K562 (cell line): ENCODE results near the gene LUZP1. TPM values are rescaled to one million over a fixed set of nuclear protein-coding genes. Genes with fewer than 3 reads are reported as not detected.

Source experiments
- ATAC-seq: fragments of 200-7000 bp; cut with Tn5 transposase; 3 replicates; pipeline ENCODE4 v1.9.1; 2020; ENCODE audit warnings: moderate library complexity
- BruUV-seq: library from RNA; stranded (reverse); fragments of 400-500 nt; replicated peaks from 2 replicates; lab custom pipeline; 2021; lab: Mats Ljungman, UMichigan
- CTCF ChIA-PET: fragments of 300-600 bp; formaldehyde crosslinking; extraction: SDS; loops from one replicate; lab custom pipeline; 2021; ENCODE audit warnings: low intra/inter-chr PET ratio; lab: Yijun Ruan, JAX
- POLR2A ChIA-PET: fragments of 300-600, 350-650 bp; sonication (Branson Sonifier 250); formaldehyde crosslinking; extraction: SDS; loops from one replicate; lab custom pipeline; 2021; ENCODE audit warnings: antibody characterized with exemption, inconsistent platforms; lab: Yijun Ruan, JAX
- DNase-seq, 4 experiments: peaks; one replicate each; pipeline versions ENCODE4 v3.0.0 to v3.0.0-alpha.2; 2011 to 2018; ENCODE audit warnings: low spot score in 3 of 4, mixed read lengths in 3 of 4; ENCODE audit errors: extremely low read depth in 1 of 4
- FAIRE-seq: peaks from 2 replicates; lab custom pipeline; 2011; peaks lifted over from hg19 to GRCh38; lab: Jason Lieb, UNC
- H2AFZ ChIP-seq: 2 replicates; pipeline ENCODE4 v1.6.0; 2011; ENCODE audit warnings: low read depth, low read length, control low read depth, inconsistent platforms
- H3K27ac ChIP-seq: fragments of 200-600 bp; 3 replicates; pipeline ENCODE4 v1.8.0; 2011; ENCODE audit warnings: low read depth, mild to moderate bottlenecking, control low read depth, inconsistent platforms, low read length, moderate library complexity, mixed read lengths; ENCODE audit errors: extremely low read depth
- H3K27me3 ChIP-seq, 2 experiments: fragments of 300-600 bp in 1 of 2; 2 replicates in 1 of 2; 3 replicates in 1 of 2; pipeline versions ENCODE4 v1.6.0 to v1.8.0; 2011; ENCODE audit warnings: inconsistent platforms in 2 of 2, low read length in 2 of 2, mild to moderate bottlenecking in 1 of 2, mixed read lengths in 1 of 2, moderate library complexity in 1 of 2; ENCODE audit not compliant: control insufficient read depth in 2 of 2, insufficient read depth in 2 of 2
- H3K36me3 ChIP-seq: fragments of 300-600 bp; 3 replicates; pipeline ENCODE4 v1.8.0; 2011; ENCODE audit warnings: mild to moderate bottlenecking, low read length, inconsistent platforms; ENCODE audit not compliant: control insufficient read depth, insufficient read depth
- H3K4me1 ChIP-seq, 2 experiments: fragments of 200-600 bp in 1 of 2; replicated peaks in 1 of 2; 2 replicates in 1 of 2; 3 replicates in 1 of 2; pipeline versions ENCODE4 v1.5.1 to v1.8.0; 2011; ENCODE audit warnings: inconsistent platforms in 2 of 2, low read length in 2 of 2, mild to moderate bottlenecking in 1 of 2, mixed read lengths in 1 of 2, moderate library complexity in 1 of 2; ENCODE audit not compliant: control insufficient read depth in 2 of 2, insufficient read depth in 2 of 2
- H3K4me2 ChIP-seq: 2 replicates; pipeline ENCODE4 v1.6.1; 2011; ENCODE audit warnings: low read length, control low read depth, inconsistent platforms, mixed read lengths; ENCODE audit not compliant: insufficient read depth
- H3K4me3 ChIP-seq: fragments of 200-600 bp; sonication (generic), shearing (Covaris generic); 2 replicates; pipeline ENCODE4 v1.5.1; 2016; ENCODE audit warnings: control low read depth, inconsistent platforms
- H3K79me2 ChIP-seq: fragments of 200-600 bp; 3 replicates; pipeline ENCODE4 v1.8.0; 2011; ENCODE audit warnings: low read length, inconsistent platforms; ENCODE audit not compliant: control insufficient read depth, insufficient read depth
- H3K9ac ChIP-seq, 2 experiments: 2 replicates each; pipeline versions ENCODE4 v1.6.0 to v1.6.1; 2011; ENCODE audit warnings: low read depth in 2 of 2, low read length in 2 of 2, control low read depth in 1 of 2, inconsistent platforms in 1 of 2, mild to moderate bottlenecking in 1 of 2, mixed read lengths in 1 of 2; ENCODE audit not compliant: insufficient read depth in 1 of 2
- H3K9me1 ChIP-seq: one replicate; pipeline ENCODE4 v1.6.0; 2011; ENCODE audit warnings: inconsistent platforms, mild to moderate bottlenecking, low read length, moderate library complexity; ENCODE audit not compliant: control insufficient read depth, insufficient read depth
- H3K9me3 ChIP-seq: replicated peaks from 2 replicates; pipeline ENCODE4 v1.5.1; 2011; ENCODE audit warnings: low read depth, low read length, inconsistent platforms; ENCODE audit not compliant: control insufficient read depth, insufficient read depth
- H4K20me1 ChIP-seq: replicated peaks from 2 replicates; pipeline ENCODE4 v1.6.1; 2011; ENCODE audit warnings: low read length, inconsistent platforms, mixed read lengths; ENCODE audit not compliant: control insufficient read depth, insufficient read depth
- CBX3 ChIP-seq, 2 experiments: IDR thresholded peaks; 1 replicate in 1 of 2; 2 replicates in 1 of 2; pipeline ENCODE4 v1.6.1; 2012; ENCODE audit warnings: inconsistent platforms in 2 of 2, low read length in 2 of 2, borderline replicate concordance in 1 of 2, control low read depth in 1 of 2
- EZH2 ChIP-seq: IDR thresholded peaks from 2 replicates; pipeline ENCODE4 v1.6.1; 2012; ENCODE audit warnings: low read depth, mild to moderate bottlenecking, inconsistent platforms, low read length, borderline replicate concordance
- FUS ChIP-seq: fragments of 200-400 bp; formaldehyde crosslinking; optimal IDR thresholded peaks from 2 replicates; pipeline ENCODE3; 2017; ENCODE audit warnings: low read depth, low read length
- KLF10 ChIP-seq: fragments of 250-450 bp; sonication (Bioruptor Pico); IDR thresholded peaks from 2 replicates; pipeline ENCODE4 v1.6.1; 2021; ENCODE audit warnings: matching md5 sums
- PHTF2 ChIP-seq: fragments of 250-450 bp; sonication (Bioruptor Pico); IDR thresholded peaks from 2 replicates; pipeline ENCODE4 v1.5.0; 2021; ENCODE audit warnings: mild to moderate bottlenecking
- SMARCC2 ChIP-seq: fragments of 450-650 bp; IDR thresholded peaks from 2 replicates; pipeline ENCODE4 v1.6.1; 2017; ENCODE audit warnings: antibody characterized with exemption, moderate library complexity, mild to moderate bottlenecking, low read depth
- ZKSCAN8 ChIP-seq: fragments of 200-800 bp; sonication (Bioruptor generic); IDR thresholded peaks from 2 replicates; pipeline ENCODE4 v1.6.1; 2016; ENCODE audit warnings: missing genetic modification characterization, missing compliant biosample characterization
- ZNF717 ChIP-seq: fragments of 250-450 bp; sonication (Bioruptor Pico); IDR thresholded peaks from 2 replicates; pipeline ENCODE4 v1.5.0; 2021
- WGBS: fragments of 100-300 bp; shearing (Covaris generic); methylation state at CpG from one replicate; pipeline ENCODE4 v1.1.6; 2016; ENCODE audit warnings: low coverage, mixed read lengths; ENCODE audit not compliant: insufficient coverage; ENCODE audit errors: missing lambda C conversion rate; 5-methylcytosine and 5-hydroxymethylcytosine counted together
- in situ Hi-C: fragments of 300-500 bp; cut with MboI; formaldehyde crosslinking; loops from 4 replicates; pipeline ENCODE4 v1.15.0; 2018; ENCODE audit warnings: inconsistent platforms, mixed read lengths
- intact Hi-C: fragments of 100-400 bp; cut with micrococcal nuclease; formaldehyde crosslinking; loops from 2 replicates; pipeline ENCODE4 v1.14.2; 2022
- polyA plus RNA-seq, 8 experiments: library from polyadenylated mRNA; depleted of rRNA in 4 of 8; stranded (reverse) in 5 of 8; unstranded in 3 of 8; fragments of >200 nt; fragmentation: Nextera tagmentation in 2 of 8; fragmentation: Illumina TruSeq in 1 of 8; extraction: Ambion mirVana in 2 of 8; extraction: Trizol in 1 of 8; gene quantifications; 2 replicates each; pipeline versions ENCODE4 v1.2.1 to v1.2.3, GENCODE V29; 2011 to 2014; ENCODE audit warnings: inconsistent platforms in 1 of 8, missing spikeins in 1 of 8
- total RNA-seq, 7 experiments: library from RNA; depleted of rRNA in 6 of 7; stranded (reverse); fragments of >200 nt in 6 of 7; fragmentation: Illumina TruSeq in 2 of 7; extraction: Trizol in 2 of 7; gene quantifications; 2 replicates each; pipeline versions ENCODE4 v1.2.1 to v1.2.3, GENCODE V29; 2011 to 2021; ENCODE audit warnings: low replicate concordance in 1 of 7
- TF ChIP-seq, protein P1 (sequence below): sonication (generic); formaldehyde crosslinking; IDR thresholded peaks from 2 replicates; pipeline ENCODE4 v1.8.0; 2023; ENCODE audit warnings: mild to moderate bottlenecking, missing genetic modification reagents
- TF ChIP-seq, protein P2 (sequence below): sonication (generic); formaldehyde crosslinking; IDR thresholded peaks from 2 replicates; pipeline ENCODE4 v1.8.0; 2023; ENCODE audit warnings: mild to moderate bottlenecking, missing genetic modification reagents

Gene LUZP1
- total and polyA plus RNA-seq, 9 of the 15 experiments (the other 6 are each of a cell fraction or from before 2014, with no cell fraction given), result 6.5 to 19.1 (median 12.4) TPM

DNA sequence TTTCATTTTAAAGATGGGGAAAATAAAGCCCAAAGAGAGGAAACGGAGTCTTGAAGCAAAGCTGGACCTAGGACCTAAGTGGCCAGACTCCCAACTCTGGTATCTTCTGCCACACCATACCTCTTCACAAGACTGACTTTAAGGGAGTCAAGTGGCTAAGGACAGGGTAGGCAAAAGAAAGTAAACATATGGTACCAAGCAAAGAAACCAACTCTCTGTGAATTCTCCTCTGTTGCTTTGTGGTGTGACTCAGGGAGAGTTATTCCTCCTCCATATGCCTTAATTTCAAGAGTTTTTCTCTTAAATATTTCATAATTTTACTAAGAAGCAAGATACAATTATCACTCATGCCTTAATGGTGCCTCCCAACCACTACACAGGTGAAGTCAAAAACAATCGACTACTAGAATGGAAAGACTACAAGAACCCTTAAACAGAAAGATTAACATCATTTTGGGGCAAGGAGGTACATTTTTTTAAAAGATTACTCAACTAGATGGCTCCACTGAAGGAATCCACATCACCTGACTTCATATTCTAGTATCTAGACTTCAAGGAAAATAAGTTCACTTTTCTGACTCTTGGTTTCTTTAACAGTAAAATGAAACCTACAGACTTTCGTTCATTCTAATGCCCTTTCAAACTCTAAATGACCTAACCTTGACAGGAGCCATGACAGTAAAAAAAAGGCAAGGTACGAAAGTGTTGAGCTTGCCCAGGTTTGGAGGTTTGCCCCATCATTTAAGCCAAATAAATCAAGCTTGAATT, 44.2 kb downstream of the LUZP1 start:
- H2AFZ ChIP-seq, result no peak overlapping the region
- no peak overlapping the region for H3K9ac ChIP-seq
- ATAC-seq (no peak), FAIRE-seq (no peak), DNase-seq (no peak)
- H3K9me1 ChIP-seq, result no peaks in the 10 kb centered on the region
- no peak overlapping the region for H3K4me3 ChIP-seq
- peak overlapping the region; percentile 2; the same call in 1 of the 3 replicates for H3K27ac ChIP-seq
- no TSS peak for BruUV-seq
- no peaks in the 10 kb centered on the region for H3K9me3 ChIP-seq
- no peaks in the 10 kb centered on the region for H3K36me3 ChIP-seq
- 42% methylated on average over 4 of the region's 4 CpGs for WGBS
- no peaks in the 10 kb centered on the region for H3K27me3 ChIP-seq
- H3K4me2 ChIP-seq, result no peak overlapping the region
- peaks cover 40% of the 10 kb centered on the region for H3K79me2 ChIP-seq
- TF ChIP-seq FUS (no peak), ZKSCAN8 (peak; percentile 53; the same call in 1 of the 2 replicates)
- peaks cover 9 to 31% of the 10 kb centered on the region in 2 experiments; a peak in 4 of 5 replicates for H3K4me1 ChIP-seq
- ChIA-PET CTCF (interaction anchor here (0.6 kb wide), 1 partner anchor 858 kb away, joined by 4 read pairs; no protein-coding TSS in a partner anchor), POLR2A (interaction anchor here (0.8 to 4.6 kb wide), 6 partner anchors 8 to 568 kb away, joined by 3 to 28 read pairs (median 4); no protein-coding TSS in a partner anchor)
- intact Hi-C loops, result no loop called here
- no peaks in the 10 kb centered on the region for H4K20me1 ChIP-seq
- in situ Hi-C loops, result no loop called here

DNA sequence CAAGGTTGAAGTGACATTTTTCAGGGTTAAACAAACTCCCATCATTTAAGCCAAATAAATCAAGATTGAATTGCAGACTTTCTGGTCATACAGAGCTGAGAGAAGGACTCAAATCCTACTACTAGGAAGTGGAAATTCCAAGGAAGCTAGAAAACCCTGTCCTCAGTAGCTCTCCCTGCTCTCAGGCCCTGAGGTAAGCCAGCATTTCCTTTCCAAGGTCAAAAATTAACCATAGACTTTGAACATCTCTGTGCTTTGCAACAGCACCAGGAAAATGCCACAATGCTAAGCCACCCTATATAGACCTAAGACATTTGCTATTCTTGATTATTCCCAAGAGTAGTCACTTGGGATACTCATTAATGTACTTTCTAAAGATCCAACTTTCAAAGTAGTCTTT, 45.1 kb downstream of the LUZP1 start:
- Histone ChIP-seq H3K4me2 (no peak overlapping the region), H3K9ac (no peak overlapping the region), H4K20me1 (no peaks in the 10 kb centered on the region), H3K9me3 (no peaks in the 10 kb centered on the region), H3K79me2 (peaks cover 49% of the 10 kb centered on the region), H3K27ac (no peak overlapping the region), H3K9me1 (no peaks in the 10 kb centered on the region), H3K4me1 (peaks cover 14 to 35% of the 10 kb centered on the region in 2 experiments), H3K4me3 (no peak overlapping the region), H3K27me3 (no peaks in the 10 kb centered on the region), H2AFZ (no peak overlapping the region), H3K36me3 (no peaks in the 10 kb centered on the region)
- intact Hi-C loops (no loop called here), in situ Hi-C loops (no loop called here)
- POLR2A ChIA-PET, result interaction anchor here (1.2 to 3.2 kb wide), 3 partner anchors 9 to 106 kb away, joined by 3 to 13 read pairs (median 6); no protein-coding TSS in a partner anchor
- DNase-seq (no peak), ATAC-seq (no peak), FAIRE-seq (no peak)
- CTCF ChIA-PET, result no interaction called here
- BruUV-seq, result no TSS peak
- TF ChIP-seq, protein P1, sequence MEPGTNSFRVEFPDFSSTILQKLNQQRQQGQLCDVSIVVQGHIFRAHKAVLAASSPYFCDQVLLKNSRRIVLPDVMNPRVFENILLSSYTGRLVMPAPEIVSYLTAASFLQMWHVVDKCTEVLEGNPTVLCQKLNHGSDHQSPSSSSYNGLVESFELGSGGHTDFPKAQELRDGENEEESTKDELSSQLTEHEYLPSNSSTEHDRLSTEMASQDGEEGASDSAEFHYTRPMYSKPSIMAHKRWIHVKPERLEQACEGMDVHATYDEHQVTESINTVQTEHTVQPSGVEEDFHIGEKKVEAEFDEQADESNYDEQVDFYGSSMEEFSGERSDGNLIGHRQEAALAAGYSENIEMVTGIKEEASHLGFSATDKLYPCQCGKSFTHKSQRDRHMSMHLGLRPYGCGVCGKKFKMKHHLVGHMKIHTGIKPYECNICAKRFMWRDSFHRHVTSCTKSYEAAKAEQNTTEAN, result no peak
- no peak for TF ChIP-seq SMARCC2
- TF ChIP-seq KLF10 (CRISPR knock-in tag), result no peak
- TF ChIP-seq CBX3 (IDR thresholded peaks at IDR 0.05; ENCODE audit: borderline replicate concordance in 1 of 2, low read length in 2 of 2), result no peak
- TF ChIP-seq ZNF717, result no peak
- TF ChIP-seq EZH2, result no peak
- TF ChIP-seq, protein P2, sequence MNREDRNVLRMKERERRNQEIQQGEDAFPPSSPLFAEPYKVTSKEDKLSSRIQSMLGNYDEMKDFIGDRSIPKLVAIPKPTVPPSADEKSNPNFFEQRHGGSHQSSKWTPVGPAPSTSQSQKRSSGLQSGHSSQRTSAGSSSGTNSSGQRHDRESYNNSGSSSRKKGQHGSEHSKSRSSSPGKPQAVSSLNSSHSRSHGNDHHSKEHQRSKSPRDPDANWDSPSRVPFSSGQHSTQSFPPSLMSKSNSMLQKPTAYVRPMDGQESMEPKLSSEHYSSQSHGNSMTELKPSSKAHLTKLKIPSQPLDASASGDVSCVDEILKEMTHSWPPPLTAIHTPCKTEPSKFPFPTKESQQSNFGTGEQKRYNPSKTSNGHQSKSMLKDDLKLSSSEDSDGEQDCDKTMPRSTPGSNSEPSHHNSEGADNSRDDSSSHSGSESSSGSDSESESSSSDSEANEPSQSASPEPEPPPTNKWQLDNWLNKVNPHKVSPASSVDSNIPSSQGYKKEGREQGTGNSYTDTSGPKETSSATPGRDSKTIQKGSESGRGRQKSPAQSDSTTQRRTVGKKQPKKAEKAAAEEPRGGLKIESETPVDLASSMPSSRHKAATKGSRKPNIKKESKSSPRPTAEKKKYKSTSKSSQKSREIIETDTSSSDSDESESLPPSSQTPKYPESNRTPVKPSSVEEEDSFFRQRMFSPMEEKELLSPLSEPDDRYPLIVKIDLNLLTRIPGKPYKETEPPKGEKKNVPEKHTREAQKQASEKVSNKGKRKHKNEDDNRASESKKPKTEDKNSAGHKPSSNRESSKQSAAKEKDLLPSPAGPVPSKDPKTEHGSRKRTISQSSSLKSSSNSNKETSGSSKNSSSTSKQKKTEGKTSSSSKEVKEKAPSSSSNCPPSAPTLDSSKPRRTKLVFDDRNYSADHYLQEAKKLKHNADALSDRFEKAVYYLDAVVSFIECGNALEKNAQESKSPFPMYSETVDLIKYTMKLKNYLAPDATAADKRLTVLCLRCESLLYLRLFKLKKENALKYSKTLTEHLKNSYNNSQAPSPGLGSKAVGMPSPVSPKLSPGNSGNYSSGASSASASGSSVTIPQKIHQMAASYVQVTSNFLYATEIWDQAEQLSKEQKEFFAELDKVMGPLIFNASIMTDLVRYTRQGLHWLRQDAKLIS (CRISPR knock-in tag), result no peak
- TF ChIP-seq PHTF2 (CRISPR knock-in tag), result no peak
